ENCODE results near the gene SORBS1.

DNA sequence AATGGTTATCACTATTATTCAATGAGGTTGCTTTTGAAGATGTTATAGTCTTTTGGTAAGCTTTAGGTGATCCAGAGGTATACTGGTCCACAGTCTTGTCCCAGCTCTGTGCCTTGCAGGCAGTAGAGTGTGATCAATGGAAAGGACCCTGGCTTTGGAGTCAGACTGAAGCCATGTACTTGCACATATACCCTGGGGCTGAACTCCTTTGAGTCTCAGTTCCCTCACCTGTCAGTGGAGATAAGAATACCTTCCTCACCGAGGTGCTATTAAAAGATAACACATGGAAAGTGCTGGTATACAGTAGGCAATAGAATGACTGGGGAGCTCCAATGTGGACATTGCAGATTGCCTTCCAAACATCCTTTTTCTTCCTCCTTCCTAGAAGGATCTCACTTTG, 254.3 kb downstream of the SORBS1 start:
- TF ChIP-seq TAF1 (conservative IDR thresholded peaks at IDR 0.05) (no peak), RAD21 (IDR thresholded peaks at IDR 0.05) (no peak), ZBTB33 (IDR thresholded peaks at IDR 0.05) (no peak)

All from liver (tissue), 2 donors.